ENCODE results near the gene EBI3.

Gene EBI3

DNA sequence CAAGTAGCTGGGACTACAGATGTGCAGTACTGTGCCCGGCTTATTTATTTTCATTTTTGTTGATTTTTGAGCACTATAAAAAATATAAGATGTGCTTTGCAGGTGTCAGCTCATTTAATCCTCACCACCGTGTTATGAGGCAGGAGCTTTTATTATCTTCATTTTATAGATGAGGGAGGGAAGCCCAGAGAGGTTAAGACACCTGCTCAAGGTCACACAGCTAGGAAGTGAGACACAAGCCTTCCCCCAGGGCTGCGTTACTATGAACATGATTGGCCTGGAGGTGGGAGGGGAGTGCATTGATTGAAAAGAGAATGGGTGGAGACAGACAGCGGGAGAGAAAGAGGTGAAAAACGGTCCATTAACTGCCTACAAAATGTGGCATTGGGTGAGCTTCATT lies 39.7 kb upstream of the EBI3 start:
- TF ChIP-seq SIN3A (IDR thresholded peaks at IDR 0.05; ENCODE audit: borderline replicate concordance, insufficient read depth, low read length) (no peak), TAF1 (IDR thresholded peaks at IDR 0.05; ENCODE audit: borderline replicate concordance, insufficient read depth, low read length) (no peak), POLR2AphosphoS5 (IDR thresholded peaks at IDR 0.05; ENCODE audit: low read depth, low read length) (no peak), FOXP2 (optimal IDR thresholded peaks at IDR 0.05; ENCODE audit: borderline replicate concordance, extremely low read depth, extremely low read length, insufficient read depth) (no peak)
- TF ChIP-seq, protein P1, sequence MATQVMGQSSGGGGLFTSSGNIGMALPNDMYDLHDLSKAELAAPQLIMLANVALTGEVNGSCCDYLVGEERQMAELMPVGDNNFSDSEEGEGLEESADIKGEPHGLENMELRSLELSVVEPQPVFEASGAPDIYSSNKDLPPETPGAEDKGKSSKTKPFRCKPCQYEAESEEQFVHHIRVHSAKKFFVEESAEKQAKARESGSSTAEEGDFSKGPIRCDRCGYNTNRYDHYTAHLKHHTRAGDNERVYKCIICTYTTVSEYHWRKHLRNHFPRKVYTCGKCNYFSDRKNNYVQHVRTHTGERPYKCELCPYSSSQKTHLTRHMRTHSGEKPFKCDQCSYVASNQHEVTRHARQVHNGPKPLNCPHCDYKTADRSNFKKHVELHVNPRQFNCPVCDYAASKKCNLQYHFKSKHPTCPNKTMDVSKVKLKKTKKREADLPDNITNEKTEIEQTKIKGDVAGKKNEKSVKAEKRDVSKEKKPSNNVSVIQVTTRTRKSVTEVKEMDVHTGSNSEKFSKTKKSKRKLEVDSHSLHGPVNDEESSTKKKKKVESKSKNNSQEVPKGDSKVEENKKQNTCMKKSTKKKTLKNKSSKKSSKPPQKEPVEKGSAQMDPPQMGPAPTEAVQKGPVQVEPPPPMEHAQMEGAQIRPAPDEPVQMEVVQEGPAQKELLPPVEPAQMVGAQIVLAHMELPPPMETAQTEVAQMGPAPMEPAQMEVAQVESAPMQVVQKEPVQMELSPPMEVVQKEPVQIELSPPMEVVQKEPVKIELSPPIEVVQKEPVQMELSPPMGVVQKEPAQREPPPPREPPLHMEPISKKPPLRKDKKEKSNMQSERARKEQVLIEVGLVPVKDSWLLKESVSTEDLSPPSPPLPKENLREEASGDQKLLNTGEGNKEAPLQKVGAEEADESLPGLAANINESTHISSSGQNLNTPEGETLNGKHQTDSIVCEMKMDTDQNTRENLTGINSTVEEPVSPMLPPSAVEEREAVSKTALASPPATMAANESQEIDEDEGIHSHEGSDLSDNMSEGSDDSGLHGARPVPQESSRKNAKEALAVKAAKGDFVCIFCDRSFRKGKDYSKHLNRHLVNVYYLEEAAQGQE (IDR thresholded peaks at IDR 0.05; ENCODE audit: insufficient read depth in 1 of 2, low read depth in 2 of 2, low read length in 2 of 2) = no peak

DNA sequence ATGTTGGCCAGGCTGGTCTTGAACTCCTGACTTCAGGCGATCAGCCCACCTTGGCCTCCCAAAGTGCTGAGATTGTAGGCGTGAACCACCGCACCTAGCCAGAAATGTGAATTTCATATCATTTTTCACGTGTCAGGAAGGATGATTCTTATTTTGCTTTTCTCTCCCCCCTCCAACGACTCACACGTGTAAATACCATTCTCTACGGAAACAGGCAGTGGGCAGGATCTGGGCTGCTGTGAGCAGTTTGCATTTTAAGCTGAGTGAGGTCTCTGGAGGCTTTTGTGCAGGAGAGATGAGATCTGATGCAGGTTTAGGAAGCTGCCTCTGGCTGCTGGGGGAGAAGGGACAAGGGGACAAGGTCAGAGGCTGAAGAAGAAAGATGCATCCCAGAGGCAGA lies 35.0 kb upstream of the EBI3 start:
- TF ChIP-seq SIN3A (IDR thresholded peaks at IDR 0.05; ENCODE audit: borderline replicate concordance, insufficient read depth, low read length) (no peak), POLR2AphosphoS5 (IDR thresholded peaks at IDR 0.05; ENCODE audit: low read depth, low read length) (no peak), TAF1 (IDR thresholded peaks at IDR 0.05; ENCODE audit: borderline replicate concordance, insufficient read depth, low read length) (no peak), FOXP2 (optimal IDR thresholded peaks at IDR 0.05; ENCODE audit: borderline replicate concordance, extremely low read depth, extremely low read length, insufficient read depth) (no peak)
- TF ChIP-seq, protein P1 (IDR thresholded peaks at IDR 0.05; ENCODE audit: insufficient read depth in 1 of 2, low read depth in 2 of 2, low read length in 2 of 2) = no peak

DNA sequence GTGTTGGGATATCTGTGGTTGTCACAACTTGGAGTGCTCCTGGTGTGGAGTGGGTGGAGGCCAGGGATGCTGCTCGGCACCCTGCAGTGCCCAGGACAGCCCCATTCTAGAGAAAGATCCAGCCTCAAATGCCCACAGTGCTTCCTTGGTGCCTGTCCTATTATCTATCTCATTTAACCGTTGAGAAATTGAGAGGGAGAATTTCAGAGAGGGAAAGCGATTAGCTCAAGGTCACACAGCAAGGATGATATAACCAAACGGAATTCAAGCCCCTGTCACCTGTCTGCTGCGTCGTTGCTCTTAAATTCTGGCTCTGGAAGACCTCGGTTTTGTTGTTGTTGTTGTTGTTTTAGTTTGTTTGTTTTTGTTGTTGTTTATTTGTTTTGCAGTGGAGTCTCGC lies 33.3 kb upstream of the EBI3 start:
- TF ChIP-seq SIN3A (IDR thresholded peaks at IDR 0.05; ENCODE audit: borderline replicate concordance, insufficient read depth, low read length) (no peak), POLR2AphosphoS5 (IDR thresholded peaks at IDR 0.05; ENCODE audit: low read depth, low read length) (no peak)
- TF ChIP-seq, protein P1 (IDR thresholded peaks at IDR 0.05; ENCODE audit: insufficient read depth in 1 of 2, low read depth in 2 of 2, low read length in 2 of 2) = no peak

DNA sequence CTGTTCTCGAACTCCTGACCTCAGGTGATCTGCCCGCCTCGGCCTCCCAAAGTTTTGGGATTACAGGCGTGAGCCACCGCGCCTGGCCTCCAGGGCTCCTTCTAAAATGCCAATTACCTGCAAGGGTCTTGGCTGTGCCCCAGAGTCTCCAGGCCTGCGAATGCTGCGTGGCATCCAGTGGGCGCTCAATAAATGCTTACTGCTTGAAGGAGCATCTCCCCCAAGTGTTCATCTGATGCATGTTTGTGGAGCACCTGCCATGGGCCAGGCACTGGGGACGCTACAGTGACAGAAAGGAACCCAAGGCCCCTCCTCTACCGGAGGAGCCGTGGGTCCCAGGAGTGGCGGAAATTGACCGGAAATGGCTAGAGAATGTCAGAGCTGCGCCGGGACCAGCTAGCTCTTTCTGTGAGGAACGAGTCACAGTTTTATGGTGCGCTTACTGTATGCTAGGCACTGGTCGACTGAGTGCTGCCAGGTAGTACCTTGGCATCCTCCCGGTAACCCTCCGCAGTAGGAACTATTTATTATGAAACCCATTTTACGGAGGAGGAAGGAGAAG lies 32.7 kb upstream of the EBI3 start:
- no peak for TF ChIP-seq POLR2AphosphoS5 (IDR thresholded peaks at IDR 0.05; ENCODE audit: low read depth, low read length)
- TF ChIP-seq, protein P1 (IDR thresholded peaks at IDR 0.05; ENCODE audit: insufficient read depth in 1 of 2, low read depth in 2 of 2, low read length in 2 of 2) = no peak
- TF ChIP-seq SIN3A (IDR thresholded peaks at IDR 0.05; ENCODE audit: borderline replicate concordance, insufficient read depth, low read length) = no peak
- no peak for TF ChIP-seq FOXP2 (optimal IDR thresholded peaks at IDR 0.05; ENCODE audit: borderline replicate concordance, extremely low read depth, extremely low read length, insufficient read depth)
- TF ChIP-seq TAF1 (IDR thresholded peaks at IDR 0.05; ENCODE audit: borderline replicate concordance, insufficient read depth, low read length) = no peak

DNA sequence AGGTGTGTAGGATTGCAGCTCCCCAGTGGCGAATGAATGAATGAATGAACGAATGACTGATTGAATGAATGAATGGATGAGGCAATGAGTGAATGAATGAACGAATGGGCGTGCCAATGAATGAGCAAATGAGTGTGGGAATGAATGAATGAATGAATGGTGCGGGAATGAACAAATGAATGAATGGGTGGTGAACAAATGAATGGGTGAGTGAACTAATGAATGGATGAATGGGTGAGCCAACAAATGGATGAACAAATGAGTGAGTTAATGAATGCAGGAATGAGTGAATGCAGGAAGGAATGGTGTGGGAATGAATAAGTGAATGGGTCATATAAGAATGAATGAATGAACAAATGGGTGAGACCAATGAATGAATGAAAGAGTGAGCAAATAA lies 32.1 kb upstream of the EBI3 start:
- TF ChIP-seq TAF1 (IDR thresholded peaks at IDR 0.05; ENCODE audit: borderline replicate concordance, insufficient read depth, low read length) = no peak
- no peak for TF ChIP-seq SIN3A (IDR thresholded peaks at IDR 0.05; ENCODE audit: borderline replicate concordance, insufficient read depth, low read length)
- no peak for TF ChIP-seq FOXP2 (optimal IDR thresholded peaks at IDR 0.05; ENCODE audit: borderline replicate concordance, extremely low read depth, extremely low read length, insufficient read depth)
- no peak for TF ChIP-seq POLR2AphosphoS5 (IDR thresholded peaks at IDR 0.05; ENCODE audit: low read depth, low read length)
- TF ChIP-seq, protein P1 (IDR thresholded peaks at IDR 0.05; ENCODE audit: insufficient read depth in 1 of 2, low read depth in 2 of 2, low read length in 2 of 2) = no peak

Data from PFSK-1 (cell line).